Spinal cord (tissue), 10 donors: ENCODE results near the gene RSPH4A. TPM values are rescaled to one million over a fixed set of nuclear protein-coding genes. Genes with fewer than 3 reads are reported as not detected.

Source experiments
- DNase-seq, 6 donors: peaks; one replicate each; pipeline versions ENCODE4 v3.0.0 to v3.0.0-alpha.2; 2013 to 2015; ENCODE audit warnings: low spot score in 6 of 6, low read depth in 4 of 6
- H3K27ac ChIP-seq: one replicate; pipeline ENCODE4 v1.5.1; 2013; ENCODE audit warnings: low read depth, low read length, control low read depth
- H3K27me3 ChIP-seq: one replicate; pipeline ENCODE4 v1.6.1; 2013; ENCODE audit warnings: low read length; ENCODE audit not compliant: control insufficient read depth, insufficient read depth
- H3K36me3 ChIP-seq: one replicate; pipeline ENCODE4 v1.6.1; 2013; ENCODE audit warnings: low read length; ENCODE audit not compliant: control insufficient read depth, insufficient read depth
- H3K4me1 ChIP-seq: one replicate; pipeline ENCODE4 v1.6.1; 2013; ENCODE audit warnings: low read length; ENCODE audit not compliant: control insufficient read depth, insufficient read depth
- H3K4me3 ChIP-seq: one replicate; pipeline ENCODE4 v1.5.1; 2013; ENCODE audit warnings: low read depth, low read length, control low read depth
- H3K9me3 ChIP-seq: one replicate; pipeline ENCODE4 v1.6.1; 2013; ENCODE audit warnings: low read length; ENCODE audit not compliant: control insufficient read depth, insufficient read depth
- WGBS: methylation state at CpG from one replicate; pipeline ENCODE4 v1.1.5; 2013; ENCODE audit warnings: missing lambda C conversion rate; ENCODE audit not compliant: insufficient coverage; 5-methylcytosine and 5-hydroxymethylcytosine counted together
- polyA plus RNA-seq, 2 donors: library from polyadenylated mRNA; unstranded; fragments of 120-200 nt; gene quantifications; one replicate each; pipeline ENCODE4 v1.2.1, GENCODE V29; 2013; ENCODE audit not compliant: insufficient read length in 2 of 2
- total RNA-seq, 2 donors: library from RNA; depleted of rRNA in 1 of 2; stranded (reverse); fragments of 120-200 nt in 1 of 2; fragments of >200 nt in 1 of 2; gene quantifications; one replicate each; pipeline versions ENCODE4 v1.2.3 to v1.2.4, GENCODE V29; 2013 to 2014
- donor health status: healthy.

RSPH4A gene
- total and polyA plus RNA-seq, 4 donors, result 6.6 to 19.2 (median 9.1) TPM

DNA sequence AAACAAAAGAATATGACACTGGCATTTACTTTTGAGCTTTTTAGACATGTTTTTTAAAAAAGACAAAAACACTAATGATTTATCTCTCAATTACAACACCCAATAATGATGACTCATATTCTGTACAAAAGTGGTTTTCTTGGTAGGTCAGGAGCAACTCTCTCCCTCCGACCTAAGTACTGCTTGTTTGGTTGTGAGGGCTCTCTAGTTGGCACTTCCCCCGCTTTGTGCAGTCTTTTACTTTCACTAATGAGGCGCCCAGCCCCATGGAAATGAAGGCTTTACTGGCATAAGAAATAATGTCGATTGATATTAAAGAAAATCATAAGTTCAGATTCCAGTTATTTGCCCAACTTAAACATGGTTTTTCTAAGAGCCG is 66.0 kb downstream of the RSPH4A start:
- WGBS, result no CpG with 5 or more reads among the region's 5 CpGs
- Histone ChIP-seq H3K27me3 (no peaks in the 10 kb centered on the region), H3K36me3 (no peaks in the 10 kb centered on the region), H3K9me3 (no peaks in the 10 kb centered on the region), H3K4me1 (peaks cover 12% of the 10 kb centered on the region), H3K4me3 (peak overlapping the region; percentile 79), H3K27ac (peak overlapping the region; percentile 37)
- DNase-seq, result peak in 2 of 6 donors; percentile 39 to 53

Other genes starting within 250 kb of the RSPH4A start
- 10 to 100 TPM; 38.4 to 59.1 TPM for gene DSE, start 245.5 kb upstream of the RSPH4A start, total RNA-seq
- 10 to 100 TPM; 15.4 to 15.6 TPM for gene DSE, start 245.5 kb upstream of the RSPH4A start, polyA plus RNA-seq
- 1 to 10 TPM; 6.7 to 8.5 TPM for gene CALHM6, start 155.1 kb upstream of the RSPH4A start, total RNA-seq
- 1 to 10 TPM; 7.0 to 9.0 TPM for gene CALHM6, start 155.1 kb upstream of the RSPH4A start, polyA plus RNA-seq
- 1 to 10 TPM; 2.6 to 4.5 TPM for gene CALHM5, start 104.8 kb upstream of the RSPH4A start, total RNA-seq
- gene CALHM5, start 104.8 kb upstream of the RSPH4A start, polyA plus RNA-seq, result under 1 TPM; 0.75 to 0.82 TPM
- 10 to 100 TPM in 1 of 2 donors, under 1 TPM in 1; 0.33 to 16.1 TPM for gene TRAPPC3L, start 70.8 kb upstream of the RSPH4A start, total RNA-seq
- gene TRAPPC3L, start 70.8 kb upstream of the RSPH4A start, polyA plus RNA-seq, result under 1 TPM; 0.45 to 0.46 TPM
- gene CALHM4, start 62.7 kb upstream of the RSPH4A start, total RNA-seq, result under 1 TPM; 0.22 to 0.30 TPM
- not detected for gene CALHM4, start 62.7 kb upstream of the RSPH4A start, polyA plus RNA-seq
- 10 to 100 TPM; 47.2 to 82.8 TPM for gene RWDD1, start 45.0 kb upstream of the RSPH4A start, total RNA-seq
- 10 to 100 TPM; 83.9 to 92.4 TPM for gene RWDD1, start 45.0 kb upstream of the RSPH4A start, polyA plus RNA-seq
- 10 to 100 TPM; 15.9 to 22.4 TPM for gene ZUP1, start 52.3 kb downstream of the RSPH4A start, total RNA-seq
- gene ZUP1, start 52.3 kb downstream of the RSPH4A start, polyA plus RNA-seq, result 10 to 100 TPM; 15.2 to 17.3 TPM
- 10 to 100 TPM; 34.5 to 45.3 TPM for gene KPNA5, start 64.7 kb downstream of the RSPH4A start, total RNA-seq
- gene KPNA5, start 64.7 kb downstream of the RSPH4A start, polyA plus RNA-seq, result 10 to 100 TPM; 11.3 to 18.4 TPM
- gene FAM162B, start 149.2 kb downstream of the RSPH4A start, total RNA-seq, result 1 to 10 TPM; 6.0 to 6.7 TPM
- 1 to 10 TPM; 2.4 to 2.9 TPM for gene FAM162B, start 149.2 kb downstream of the RSPH4A start, polyA plus RNA-seq
- not detected for gene GPRC6A, start 212.6 kb downstream of the RSPH4A start, total RNA-seq
- gene GPRC6A, start 212.6 kb downstream of the RSPH4A start, polyA plus RNA-seq, result not detected